Measurements from ENCODE around the gene ATXN7L2.
A peak's percentile ranks its signal among the peaks of the same experiment; 100 is the strongest.

ATXN7L2 gene

DNA sequence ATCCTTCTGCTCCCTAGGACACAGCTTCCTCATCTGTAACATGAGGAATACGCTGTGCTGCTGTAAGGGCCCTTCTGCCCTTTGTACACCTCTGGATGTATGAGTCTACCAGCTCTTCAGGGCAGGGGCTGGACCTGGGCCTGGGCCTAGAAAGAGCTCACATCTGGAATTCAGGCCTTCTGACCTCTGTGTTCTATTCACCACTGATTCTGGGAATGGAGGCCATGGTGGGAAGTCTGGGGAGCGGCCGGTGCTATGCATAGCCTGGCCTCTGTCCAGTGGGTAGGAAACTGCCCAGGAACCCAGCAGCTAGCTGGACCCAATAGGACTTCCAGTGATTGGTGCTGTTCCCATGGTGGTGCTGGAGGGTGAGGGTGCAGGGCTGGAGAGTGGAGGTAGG lies 45.0 kb downstream of the ATXN7L2 start:
- no peak for DNase-seq

DNA sequence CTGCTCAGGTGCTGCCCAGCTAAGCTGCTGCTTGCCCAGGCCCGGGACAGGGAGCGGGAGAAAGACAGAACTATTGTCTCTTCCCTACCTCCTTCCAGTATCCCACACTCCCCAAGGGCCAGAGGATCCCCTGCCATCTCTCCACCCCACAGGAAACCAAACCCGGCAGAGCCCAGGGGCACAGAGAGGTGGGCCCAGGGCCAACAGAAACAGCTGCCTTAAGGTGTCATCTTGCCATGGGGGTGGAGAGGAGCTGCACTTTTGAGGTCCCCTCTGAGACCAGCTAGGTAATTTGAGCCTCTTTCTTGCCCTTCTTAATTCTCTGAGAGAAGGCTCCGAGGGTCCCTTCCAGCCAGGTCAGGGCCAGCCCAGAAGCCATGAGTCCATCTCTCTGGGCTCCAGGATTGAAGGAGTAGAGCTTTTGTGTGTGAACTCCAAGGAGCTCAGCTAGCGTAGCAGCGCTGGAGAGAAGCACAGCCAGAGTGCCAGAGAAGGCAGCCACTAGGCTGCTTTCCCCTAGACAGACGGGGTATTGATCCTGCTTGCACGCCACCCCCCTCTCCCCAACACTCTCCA lies 46.3 kb downstream of the ATXN7L2 start:
- no peak for DNase-seq

- no peak for DNase-seq
Measured at GRCh38 chr1:109530457-109531087, 46.9 kb downstream of the ATXN7L2 start.

- no peak for DNase-seq
Measured at GRCh38 chr1:109531380-109531779, 47.7 kb downstream of the ATXN7L2 start.

- no peak for DNase-seq
Measured at GRCh38 chr1:109531826-109532364, 48.2 kb downstream of the ATXN7L2 start.

GRCh38 chr1:109532365-109533136 lies 48.8 kb downstream of the ATXN7L2 start:
- DNase-seq: peak; percentile 70 to 95 (median 88)

DNA sequence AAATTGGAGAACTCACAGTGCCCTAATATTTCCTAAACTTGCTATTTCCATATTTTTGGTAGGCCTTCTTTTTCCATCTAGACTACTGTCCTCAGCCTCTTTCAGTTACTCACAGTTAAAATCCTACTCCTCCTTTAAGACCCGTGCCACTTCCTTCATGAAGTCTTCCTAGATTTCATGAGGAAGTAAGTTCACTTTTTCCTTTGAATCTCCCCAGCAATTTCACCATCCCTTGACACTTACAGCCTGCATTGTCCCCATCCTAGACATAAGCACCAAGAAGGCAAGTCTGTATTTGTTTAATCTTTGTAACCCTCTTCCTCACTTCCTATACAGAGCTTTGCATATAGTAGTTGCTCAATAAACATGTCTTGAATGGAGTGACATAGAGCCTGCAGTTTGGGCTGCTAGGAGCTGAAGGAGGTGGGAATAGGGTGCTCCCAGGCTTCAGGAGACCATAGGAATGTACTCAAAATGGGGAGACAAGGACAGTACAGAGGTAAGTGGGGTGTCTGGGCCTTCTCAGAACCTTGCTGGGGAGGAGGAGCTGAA lies 50.7 kb downstream of the ATXN7L2 start:
- DNase-seq: no peak

DNA sequence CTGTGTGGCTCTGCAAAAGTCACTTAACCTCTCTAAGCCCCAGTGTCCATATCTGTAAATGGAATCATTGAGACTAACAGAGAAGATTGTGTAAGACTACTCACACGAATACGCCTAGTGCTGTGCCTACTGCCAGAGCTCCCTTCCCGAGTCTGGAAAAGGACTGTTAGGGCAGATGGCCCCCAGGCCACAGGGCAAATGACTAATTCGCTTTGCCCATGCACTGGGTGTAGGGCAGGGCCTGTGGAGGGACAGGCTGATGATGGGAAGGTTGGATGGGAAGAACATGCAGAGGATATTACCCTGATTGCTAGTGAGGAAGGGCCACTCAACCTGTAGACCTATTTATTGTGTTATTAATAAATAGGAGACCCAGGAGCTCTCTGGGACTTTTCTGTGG lies 51.8 kb downstream of the ATXN7L2 start:
- DNase-seq: no peak

DNA sequence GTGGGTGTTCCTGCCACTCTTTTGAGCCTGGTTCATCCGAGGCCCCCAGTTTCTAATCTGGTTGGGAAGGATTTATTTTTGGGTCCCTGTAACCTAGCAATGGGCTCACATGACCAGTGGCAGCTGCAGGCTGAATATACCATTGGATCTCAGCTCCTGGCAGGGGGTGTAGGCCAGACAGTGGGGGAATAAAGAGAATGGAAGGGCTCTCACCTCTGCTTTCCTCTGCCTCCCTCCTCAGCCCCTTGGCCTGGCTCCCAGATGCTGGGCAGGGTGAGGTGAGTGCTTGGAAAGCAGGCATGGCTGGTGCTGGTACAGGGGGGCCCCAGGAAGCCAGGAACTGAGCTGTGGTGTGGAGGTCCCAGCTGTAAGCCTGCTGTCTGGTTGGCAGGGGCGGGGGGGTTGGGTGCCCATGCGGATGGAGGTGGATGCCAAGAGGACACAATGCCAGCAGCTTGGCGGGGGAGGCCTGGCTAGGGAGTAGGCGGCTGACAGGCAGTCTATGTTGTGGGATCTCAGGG lies 52.3 kb downstream of the ATXN7L2 start:
- no peak for DNase-seq

DNA sequence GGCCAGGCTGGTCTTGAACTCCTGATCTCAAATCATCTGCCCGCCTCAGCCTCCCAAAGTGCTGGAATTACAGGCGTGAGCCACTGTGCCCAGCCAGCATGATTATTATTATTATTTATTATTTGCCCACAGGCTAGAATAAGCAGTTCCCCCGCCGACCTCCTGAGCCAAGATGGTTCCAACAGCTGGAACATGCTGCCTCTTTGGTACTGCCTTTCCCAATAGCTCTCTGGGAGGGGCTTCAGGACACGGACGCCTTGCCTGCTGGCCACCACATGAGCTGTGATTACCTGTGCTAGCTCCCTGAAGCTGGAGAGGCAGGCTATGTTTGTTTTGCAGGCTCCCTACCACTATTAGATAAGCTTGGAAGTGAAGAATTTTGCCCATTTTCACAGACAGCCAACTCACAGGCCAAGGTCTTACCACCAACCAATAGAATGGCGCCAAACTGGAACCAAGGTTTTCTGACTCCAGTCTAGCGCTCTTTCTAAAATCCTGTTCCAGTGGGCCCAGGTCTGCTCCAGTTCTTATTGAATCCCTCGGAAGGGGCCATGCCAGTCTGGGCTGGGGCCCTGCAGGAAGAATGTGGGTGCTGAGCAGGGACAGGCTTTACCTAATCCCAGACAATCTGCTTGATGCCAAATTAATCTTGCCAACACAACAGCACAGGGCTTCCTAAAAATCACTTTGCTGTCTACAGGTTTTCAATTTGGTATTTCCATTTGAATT lies 53.9 kb downstream of the ATXN7L2 start:
- no peak for DNase-seq

DNA sequence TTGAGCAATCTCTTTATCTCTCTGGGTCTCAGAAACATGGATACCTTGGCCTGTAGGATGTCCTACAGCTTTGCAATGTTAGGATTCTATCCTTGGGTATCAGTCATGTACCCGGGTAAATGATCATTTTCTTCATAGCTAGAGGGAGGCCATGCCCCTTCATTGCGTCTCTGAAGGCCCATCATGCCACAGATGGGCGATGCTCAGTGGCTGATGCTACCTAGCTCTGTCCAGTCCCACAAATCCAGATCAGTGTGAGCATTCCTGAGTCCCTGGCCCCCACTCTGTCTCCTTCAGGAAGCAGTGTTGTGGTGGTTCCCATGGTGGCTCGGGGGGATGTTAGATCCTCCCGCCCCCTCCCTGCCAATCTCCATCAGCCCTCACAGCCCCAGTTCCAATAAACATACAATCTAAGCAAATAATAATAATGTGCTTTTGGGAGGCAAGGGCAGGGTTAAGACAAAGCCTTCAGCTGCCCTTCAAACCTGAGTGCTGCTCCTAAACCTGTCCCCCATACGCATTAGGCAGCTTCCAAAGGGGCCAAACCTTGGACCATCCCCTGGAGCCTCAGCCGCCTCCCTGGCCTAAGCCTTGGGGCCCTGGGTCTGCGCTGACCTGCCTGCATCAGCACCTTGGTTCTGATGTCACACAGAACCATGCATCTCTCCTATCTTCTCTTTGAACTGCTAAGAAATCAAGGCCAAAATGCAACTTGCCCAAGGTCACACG lies 55.3 kb downstream of the ATXN7L2 start:
- no peak for DNase-seq

- DNase-seq: no peak
Measured at GRCh38 chr1:109539676-109540075, 56.0 kb downstream of the ATXN7L2 start, which contains the start of gene GPR61. TSS of gene GPR61 (plus strand) at chr1:109539872. CDS start at chr1:109543023, 3,151 bp downstream.

GRCh38 chr1:109541102-109541501 lies 57.4 kb downstream of the ATXN7L2 start:
- DNase-seq: no peak
